Naive thymus-derived CD8-positive, alpha-beta T cell (primary cell): ENCODE data around the gene ENDOD1. TPM values are rescaled to one million over a fixed set of nuclear protein-coding genes. Genes with fewer than 3 reads are reported as not detected.
A peak's percentile ranks its signal among the peaks of the same experiment; 100 is the strongest.

ENCODE experiments used
- ATAC-seq, 2 donors: fragments of 150-1000 bp; cut with Tn5 transposase in 1 of 2; sonication (Bioruptor Pico), chemical (Tn5 transposase) in 1 of 2; 1 replicate in 1 of 2; 2 replicates in 1 of 2; pipeline ENCODE4 v1.10.0; 2021; ENCODE audit warnings: mild to moderate bottlenecking in 2 of 2, moderate library complexity in 2 of 2
- POLR2A ChIA-PET: fragments of 350-600 bp; sonication (Branson Sonifier 250); formaldehyde crosslinking; loops from one replicate; lab custom pipeline; 2021; ENCODE audit warnings: antibody characterized with exemption; lab: Charles Lee
- DNase-seq, 10 donors: peaks; one replicate each; pipeline versions ENCODE4 v3.0.0 to v3.0.0-alpha.2; 2020 to 2022
- H3K27ac Mint-ChIP-seq, 10 donors: one replicate each; pipeline ENCODE4 v1.8.0; 2020 to 2022; ENCODE audit warnings: mild to moderate bottlenecking in 10 of 10, mixed read lengths in 10 of 10, moderate library complexity in 4 of 10, inconsistent platforms in 1 of 10
- H3K27me3 Mint-ChIP-seq, 5 donors: one replicate each; pipeline ENCODE4 v1.8.0; 2021 to 2022; ENCODE audit warnings: mixed read lengths in 5 of 5
- H3K36me3 Mint-ChIP-seq, 3 donors: one replicate each; pipeline ENCODE4 v1.8.0; 2020 to 2022; ENCODE audit warnings: mixed read lengths in 3 of 3, mild to moderate bottlenecking in 2 of 3, inconsistent platforms in 1 of 3
- H3K4me1 Mint-ChIP-seq, 4 donors: one replicate each; pipeline ENCODE4 v1.8.0; 2021 to 2022; ENCODE audit warnings: mixed read lengths in 4 of 4
- H3K4me3 Mint-ChIP-seq, 10 donors: one replicate each; pipeline ENCODE4 v1.8.0; 2020 to 2022; ENCODE audit warnings: mild to moderate bottlenecking in 10 of 10, mixed read lengths in 10 of 10, moderate library complexity in 6 of 10, inconsistent platforms in 1 of 10
- H3K9me3 Mint-ChIP-seq, 9 donors: one replicate each; pipeline ENCODE4 v1.8.0; 2020 to 2022; ENCODE audit warnings: mixed read lengths in 9 of 9, mild to moderate bottlenecking in 3 of 9, inconsistent platforms in 1 of 9, moderate library complexity in 1 of 9
- polyA plus RNA-seq, 3 donors: library from polyadenylated mRNA; unstranded; fragments of 300-500 nt; fragmentation: Illumina TruSeq; gene quantifications; one replicate each; pipeline ENCODE4 v1.2.3, GENCODE V29; 2021
- total RNA-seq, 8 experiments: library from RNA in 2 of 8; stranded (reverse) in 2 of 8; gene quantifications; one replicate each; pipeline ENCODE4 v1.2.3 and lab custom pipeline; 2021 to 2026

Gene ENDOD1
- total and polyA plus RNA-seq, 5 experiments from 2014 or later = 3.9 to 10.2 (median 10.1) TPM

- Mint-ChIP-seq H3K27me3 (no peaks in the 10 kb centered on the region), H3K4me1 (peaks cover 23 to 76% (median 48%) of the 10 kb centered on the region in 4 donors), H3K36me3 (peaks cover 0 to 13% (median 6%) of the 10 kb centered on the region in 3 donors), H3K9me3 (no peaks in the 10 kb centered on the region), H3K27ac (peak overlapping the region in 1 of 10 donors; percentile 63), H3K4me3 (peak overlapping the region in 1 of 10 donors; percentile 15)
- DNase-seq (no peak), ATAC-seq (peak in 1 of 2 donors; percentile 56)
- POLR2A ChIA-PET = interaction anchor here (0.7 kb wide), 1 partner anchor 489 kb away, joined by 3 read pairs; no protein-coding TSS in a partner anchor
Measured at GRCh38 chr11:95095858-95096587, 6.4 kb downstream of the ENDOD1 start.

GRCh38 chr11:95097209-95097608 is 7.6 kb downstream of the ENDOD1 start:
- Mint-ChIP-seq H3K4me3 (no peak overlapping the region), H3K4me1 (peaks cover 14 to 67% (median 37%) of the 10 kb centered on the region in 4 donors)
- POLR2A ChIA-PET = interaction anchor here (1.8 kb wide), 1 partner anchor 29 kb away, joined by 8 read pairs; no protein-coding TSS in a partner anchor

GRCh38 chr11:95098826-95099225 is 9.2 kb downstream of the ENDOD1 start:
- no peaks in the 10 kb centered on the region for H3K27me3 Mint-ChIP-seq
- H3K9me3 Mint-ChIP-seq = no peaks in the 10 kb centered on the region
- no peak for ATAC-seq
- DNase-seq = no peak
- peak overlapping the region in 1 of 10 donors; percentile 16 for H3K27ac Mint-ChIP-seq
- no peak overlapping the region for H3K4me3 Mint-ChIP-seq
- POLR2A ChIA-PET = interaction anchor here (0.6 to 2.0 kb wide), 4 partner anchors 9 to 38 kb away, joined by 3 to 10 read pairs (median 6); partner anchors contain the start of gene ENDOD1
- peaks cover 0 to 20% (median 9%) of the 10 kb centered on the region in 3 donors for H3K36me3 Mint-ChIP-seq
- H3K4me1 Mint-ChIP-seq = peaks cover 9 to 57% (median 28%) of the 10 kb centered on the region in 4 donors

More at GRCh38 chr11:95097209-95097608, 7.6 kb downstream of the ENDOD1 start:
- no peaks in the 10 kb centered on the region for H3K9me3 Mint-ChIP-seq
- peaks cover 0 to 17% (median 9%) of the 10 kb centered on the region in 3 donors for H3K36me3 Mint-ChIP-seq
- no peak for DNase-seq
- ATAC-seq = no peak
- no peak overlapping the region for H3K27ac Mint-ChIP-seq
- H3K27me3 Mint-ChIP-seq = no peaks in the 10 kb centered on the region

- Mint-ChIP-seq H3K36me3 (peaks cover 0 to 15% (median 9%) of the 10 kb centered on the region in 3 donors), H3K9me3 (no peaks in the 10 kb centered on the region), H3K4me3 (no peak overlapping the region), H3K27ac (no peak overlapping the region), H3K27me3 (no peaks in the 10 kb centered on the region), H3K4me1 (peaks cover 9 to 47% (median 27%) of the 10 kb centered on the region in 4 donors)
- ATAC-seq (no peak), DNase-seq (no peak)
- POLR2A ChIA-PET = interaction anchor here (2.0 kb wide), 1 partner anchor 11 kb away, joined by 10 read pairs; the partner anchor contains the start of gene ENDOD1
Measured at GRCh38 chr11:95100191-95100648, 10.6 kb downstream of the ENDOD1 start.

- H3K27ac Mint-ChIP-seq = no peak overlapping the region
- peaks cover 9 to 40% (median 27%) of the 10 kb centered on the region in 4 donors for H3K4me1 Mint-ChIP-seq
- H3K27me3 Mint-ChIP-seq = no peaks in the 10 kb centered on the region
- POLR2A ChIA-PET = interaction anchor here (2.0 kb wide), 1 partner anchor 12 kb away, joined by 10 read pairs; the partner anchor contains the start of gene ENDOD1
- H3K36me3 Mint-ChIP-seq = peaks cover 0 to 15% (median 10%) of the 10 kb centered on the region in 3 donors
- no peak for DNase-seq
- H3K9me3 Mint-ChIP-seq = no peaks in the 10 kb centered on the region
- no peak overlapping the region for H3K4me3 Mint-ChIP-seq
- no peak for ATAC-seq
Measured at GRCh38 chr11:95100856-95101507, 11.3 kb downstream of the ENDOD1 start.

- Mint-ChIP-seq H3K27ac (no peak overlapping the region), H3K9me3 (no peaks in the 10 kb centered on the region), H3K4me1 (peaks cover 9 to 42% (median 29%) of the 10 kb centered on the region in 4 donors), H3K36me3 (peaks cover 0 to 15% (median 14%) of the 10 kb centered on the region in 3 donors), H3K4me3 (no peak overlapping the region), H3K27me3 (no peaks in the 10 kb centered on the region)
- DNase-seq = no peak
- ATAC-seq = no peak
- POLR2A ChIA-PET = interaction anchor here (1.5 kb wide), 1 partner anchor 13 kb away, joined by 5 read pairs; no protein-coding TSS in a partner anchor
Measured at GRCh38 chr11:95101935-95102334, 12.3 kb downstream of the ENDOD1 start.

GRCh38 chr11:95102733-95103132 is 13.1 kb downstream of the ENDOD1 start:
- ATAC-seq (no peak), DNase-seq (no peak)
- no peak overlapping the region for H3K27ac Mint-ChIP-seq
- H3K27me3 Mint-ChIP-seq = no peaks in the 10 kb centered on the region
- peaks cover 0 to 14% (median 10%) of the 10 kb centered on the region in 3 donors for H3K36me3 Mint-ChIP-seq
- peaks cover 2 to 39% (median 22%) of the 10 kb centered on the region in 4 donors for H3K4me1 Mint-ChIP-seq
- POLR2A ChIA-PET = interaction anchor here (0.6 to 1.5 kb wide), 2 partner anchors 14 to 44 kb away, joined by 3 to 5 read pairs; no protein-coding TSS in a partner anchor
- H3K9me3 Mint-ChIP-seq = no peaks in the 10 kb centered on the region
- no peak overlapping the region for H3K4me3 Mint-ChIP-seq

GRCh38 chr11:95103701-95104100 is 14.1 kb downstream of the ENDOD1 start:
- Mint-ChIP-seq H3K27ac (no peak overlapping the region), H3K4me1 (peaks cover 4 to 42% (median 19%) of the 10 kb centered on the region in 4 donors), H3K4me3 (no peak overlapping the region), H3K36me3 (peaks cover 0 to 21% (median 17%) of the 10 kb centered on the region in 3 donors), H3K9me3 (no peaks in the 10 kb centered on the region), H3K27me3 (no peaks in the 10 kb centered on the region)
- no peak for ATAC-seq
- DNase-seq = no peak
- POLR2A ChIA-PET = interaction anchor here (1.5 kb wide), 1 partner anchor 15 kb away, joined by 5 read pairs; no protein-coding TSS in a partner anchor

GRCh38 chr11:95104121-95104830 is 14.6 kb downstream of the ENDOD1 start:
- POLR2A ChIA-PET = no interaction called here
- H3K9me3 Mint-ChIP-seq = no peaks in the 10 kb centered on the region
- no peak overlapping the region for H3K4me3 Mint-ChIP-seq
- no peaks in the 10 kb centered on the region for H3K27me3 Mint-ChIP-seq
- DNase-seq (no peak), ATAC-seq (no peak)
- H3K36me3 Mint-ChIP-seq = peaks cover 0 to 24% (median 23%) of the 10 kb centered on the region in 3 donors
- H3K4me1 Mint-ChIP-seq = peaks cover 4 to 43% (median 16%) of the 10 kb centered on the region in 4 donors
- H3K27ac Mint-ChIP-seq = no peak overlapping the region

GRCh38 chr11:95104856-95105255 is 15.2 kb downstream of the ENDOD1 start:
- no peaks in the 10 kb centered on the region for H3K9me3 Mint-ChIP-seq
- ATAC-seq = no peak
- no peak overlapping the region for H3K27ac Mint-ChIP-seq

GRCh38 chr11:95108159-95108611 is 18.5 kb downstream of the ENDOD1 start:
- no peak for DNase-seq
- H3K4me3 Mint-ChIP-seq = peak overlapping the region in 1 of 10 donors; percentile 78
- H3K27ac Mint-ChIP-seq = peak overlapping the region in 2 of 10 donors; percentile 49 to 59
- peaks cover 8 to 32% (median 18%) of the 10 kb centered on the region in 3 donors for H3K36me3 Mint-ChIP-seq
- ATAC-seq = no peak
- no peaks in the 10 kb centered on the region for H3K9me3 Mint-ChIP-seq
- no peaks in the 10 kb centered on the region for H3K27me3 Mint-ChIP-seq
- H3K4me1 Mint-ChIP-seq = peaks cover 6 to 34% (median 11%) of the 10 kb centered on the region in 4 donors
- POLR2A ChIA-PET = interaction anchor here (0.5 to 1.2 kb wide), 2 partner anchors 19 to 520 kb away, joined by 3 read pairs; partner anchors contain the start of gene ENDOD1

More at GRCh38 chr11:95104856-95105255, 15.2 kb downstream of the ENDOD1 start:
- POLR2A ChIA-PET = no interaction called here
- Mint-ChIP-seq H3K27me3 (no peaks in the 10 kb centered on the region), H3K4me1 (peaks cover 6 to 48% (median 13%) of the 10 kb centered on the region in 4 donors), H3K4me3 (no peak overlapping the region), H3K36me3 (peaks cover 3 to 28% (median 25%) of the 10 kb centered on the region in 3 donors)
- DNase-seq = no peak
